Left colon (tissue), 2 donors: Measurements from ENCODE around the gene ACBD5. TPM values are rescaled to one million over a fixed set of nuclear protein-coding genes. Genes with fewer than 3 reads are reported as not detected.
"Not testable (repeated sequence)": the region's sequence is repeated elsewhere in the genome, so short reads cannot be mapped to it uniquely, and the experiment has no call there.

ENCODE experiments used
- ATAC-seq: fragments of 200-7000 bp; cut with Tn5 transposase; one replicate; pipeline ENCODE4 v1.9.1; 2020; ENCODE audit warnings: mild to moderate bottlenecking, moderate library complexity
- DNase-seq, 2 donors: peaks; one replicate each; pipeline ENCODE4 v3.0.0-alpha.2; 2020
- intact Hi-C, 2 donors: fragments of 100-400 bp; cut with DNase I in 1 of 2; cut with micrococcal nuclease in 1 of 2; formaldehyde crosslinking; loops; one replicate each; pipeline versions ENCODE4 v1.11.2 to v1.14.0; 2022; cut with DNase I, micrococcal nuclease
- total RNA-seq, 2 donors: library from RNA; stranded (reverse); fragmentation: NEBNext Ultra II Directional; extraction: Animal tissue kit (Norgen Biotek cat#: 25700); gene quantifications; one replicate each; pipeline ENCODE4 v1.2.1, GENCODE V29; 2021
- donor health status: DM: no; HTN: no; CAD: no.
- donor health status: DM: yes; HTN: yes; CAD: no.

Gene ACBD5
- total RNA-seq, 2 donors from 2014 or later, result 36.3 to 39.4 TPM

DNA sequence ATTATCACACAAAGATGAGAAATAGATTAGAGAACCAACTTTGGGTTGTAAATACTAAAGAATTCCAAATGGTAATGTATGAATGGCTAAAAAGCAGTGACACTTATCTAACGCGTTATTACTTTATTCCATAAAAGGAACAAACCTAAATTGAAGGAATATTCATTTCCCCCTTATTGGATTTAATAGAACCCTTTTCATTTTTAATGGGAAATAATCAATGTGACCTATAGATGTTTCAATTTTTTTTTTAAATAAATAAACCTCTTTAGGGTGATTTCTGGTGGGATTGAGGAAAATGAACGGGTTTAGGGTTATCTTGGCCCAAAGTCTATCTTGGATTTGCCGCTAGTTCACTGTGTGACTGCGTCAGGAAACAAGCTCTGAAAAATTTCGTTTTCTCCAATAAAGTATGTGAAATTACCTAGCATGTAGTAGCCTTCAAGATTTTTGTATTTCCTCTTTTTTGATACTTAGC, 1.9 kb upstream of the ACBD5 start:
- ATAC-seq, result no peak
- intact Hi-C loops, result no loop called here

GRCh38 chr10:27241652-27242472, 1.3 kb upstream of the ACBD5 start:
- ATAC-seq (peak; percentile 79), DNase-seq (peak; percentile 93 to 94)
- intact Hi-C loops, result no loop called here

More for the DNA sequence above, 1.9 kb upstream of the ACBD5 start:
- DNase-seq, result no peak

DNA sequence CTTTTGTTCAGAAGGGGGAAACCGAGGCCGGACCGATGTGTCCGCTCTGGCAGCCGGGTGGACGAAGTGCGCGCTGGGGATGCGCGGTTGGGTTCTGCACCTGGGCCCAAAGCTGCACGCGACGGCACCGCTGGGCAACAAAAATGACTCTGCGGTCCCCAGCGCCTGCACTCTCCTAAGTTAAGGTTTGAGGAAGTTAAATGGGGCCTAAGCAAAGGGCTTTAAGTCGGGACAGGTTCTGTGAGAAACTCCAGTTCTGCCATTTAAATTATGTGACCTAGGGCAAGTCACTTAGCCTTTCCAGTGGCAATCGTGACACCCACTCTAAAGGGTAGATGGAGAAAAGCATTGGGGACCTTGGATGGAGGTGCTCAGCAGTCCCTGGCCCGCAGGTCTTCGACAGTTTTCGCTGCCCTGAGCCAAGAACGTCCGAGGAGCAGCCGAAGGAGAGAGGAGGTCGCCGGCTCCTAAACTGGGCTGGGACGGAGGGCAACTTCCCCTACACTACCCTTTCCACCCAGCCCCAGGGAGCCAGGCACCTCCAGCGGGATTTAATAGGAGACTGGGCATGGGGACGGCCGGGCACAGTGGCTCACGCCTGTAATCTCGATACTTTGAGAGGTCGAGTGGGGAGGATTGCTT, 534 bp upstream of the ACBD5 start:
- DNase-seq (peak in 1 of 2 donors; percentile 47), ATAC-seq (peak; percentile 7)
- intact Hi-C loops, result no loop called here

DNA sequence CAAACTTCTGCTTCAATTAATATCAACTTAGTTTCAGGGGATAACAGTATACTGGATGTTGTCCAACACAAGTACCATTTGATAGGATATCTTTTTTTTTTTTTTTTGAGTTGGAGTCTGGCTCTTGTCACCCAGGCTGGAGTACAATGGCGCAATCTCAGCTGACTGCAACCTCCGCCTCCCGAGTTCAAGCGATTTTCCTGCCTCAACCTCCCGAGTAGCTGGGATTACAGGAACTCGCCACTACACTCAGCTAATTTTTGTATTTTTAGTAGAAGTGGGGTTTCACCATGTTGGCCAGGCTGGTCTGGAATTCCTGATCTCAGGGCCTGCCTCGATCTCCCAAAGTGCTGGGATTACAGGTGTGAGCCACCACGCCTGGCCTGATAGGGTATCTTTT, 3.1 kb downstream of the ACBD5 start:
- intact Hi-C loops, DNase-seq, ATAC-seq: not testable (repeated sequence)

- intact Hi-C loops, result not testable (repeated sequence)
Measured at GRCh38 chr10:27236589-27237128, 3.9 kb downstream of the ACBD5 start.

DNA sequence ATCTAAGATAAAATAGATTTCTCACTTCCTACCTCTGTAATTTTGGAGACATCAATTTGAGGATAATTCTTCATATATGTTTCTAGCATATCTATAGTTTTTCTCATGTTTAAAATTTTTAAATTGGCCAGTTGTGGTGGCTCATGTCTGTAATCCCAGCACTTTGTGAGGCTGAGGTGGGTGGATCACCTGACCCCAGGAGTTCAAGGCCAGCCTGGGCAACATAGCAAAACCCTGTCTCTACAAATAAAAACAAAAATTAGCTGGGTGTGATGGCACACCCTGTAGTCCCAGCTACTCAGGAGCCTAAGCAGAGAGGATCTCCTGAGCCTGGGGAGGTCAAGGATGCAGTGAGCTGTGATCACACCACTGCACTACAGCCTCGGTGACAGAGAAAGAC, 4.9 kb downstream of the ACBD5 start:
- DNase-seq (no peak), ATAC-seq (no peak)
- intact Hi-C loops, result no loop called here

More at GRCh38 chr10:27236589-27237128, 3.9 kb downstream of the ACBD5 start:
- ATAC-seq, DNase-seq: not testable (repeated sequence)

DNA sequence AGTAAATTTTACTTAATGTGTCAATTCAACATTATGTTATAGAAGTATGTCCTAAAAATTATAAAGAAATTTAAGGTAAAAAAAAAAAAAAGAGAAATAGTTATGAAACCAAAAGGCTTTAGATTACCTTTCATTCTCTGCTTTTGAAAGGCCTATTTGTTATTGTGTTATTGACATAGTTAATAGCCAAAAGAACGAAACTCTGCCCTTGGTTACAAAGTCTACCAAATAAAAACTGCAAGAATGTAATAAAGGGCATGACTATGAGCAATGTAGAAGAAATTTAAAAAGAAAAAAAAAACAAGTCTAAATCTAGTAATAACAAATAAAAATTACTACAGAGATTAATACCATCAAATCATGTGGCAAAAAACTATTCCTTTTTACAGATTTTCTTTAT, 10.6 kb downstream of the ACBD5 start:
- DNase-seq, result no peak
- ATAC-seq, result no peak
- intact Hi-C loops, result no loop called here

- intact Hi-C loops, result loop anchor here in 1 of 2 donors (10.0 kb wide), 1 partner anchor 139 kb away; no protein-coding TSS in a partner anchor
- DNase-seq (no peak), ATAC-seq (no peak)
Measured at GRCh38 chr10:27225642-27226257, 14.8 kb downstream of the ACBD5 start.

DNA sequence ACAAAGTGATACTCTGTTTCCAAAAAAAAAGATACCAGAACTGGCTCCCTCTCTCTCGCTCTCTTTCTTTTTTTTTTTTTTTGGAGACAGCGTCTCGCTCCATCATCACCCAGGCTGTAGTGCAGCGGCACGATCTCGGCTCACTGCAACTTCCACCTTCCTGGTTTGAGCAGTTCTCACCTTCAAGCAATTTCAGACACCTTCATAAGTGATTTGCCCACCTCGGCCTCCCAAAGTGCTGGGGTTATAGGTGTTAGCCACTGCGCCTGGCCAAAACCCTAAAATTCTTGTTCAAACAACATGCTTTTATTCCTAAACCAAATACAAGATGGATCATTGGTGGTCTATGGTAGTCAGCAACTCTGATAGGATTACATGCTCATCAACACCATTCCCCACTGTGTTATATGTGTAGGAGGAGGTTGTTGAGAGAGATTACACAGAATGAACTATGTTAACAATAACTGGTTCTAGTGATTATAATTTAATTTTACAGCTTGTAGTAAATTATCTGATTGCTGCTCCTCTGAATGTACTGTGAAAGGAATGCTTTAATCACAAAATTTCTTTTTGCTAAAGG, 15.5 kb downstream of the ACBD5 start:
- ATAC-seq (no peak), DNase-seq (no peak)
- intact Hi-C loops, result loop anchor here in 1 of 2 donors (10.0 kb wide), 1 partner anchor 140 kb away; no protein-coding TSS in a partner anchor

- DNase-seq (peak in 1 of 2 donors; percentile 53), ATAC-seq (peak; percentile 75)
- intact Hi-C loops, result loop anchor here in 1 of 2 donors (10.0 kb wide), 1 partner anchor 141 kb away; no protein-coding TSS in a partner anchor
Measured at GRCh38 chr10:27223964-27224363, 16.6 kb downstream of the ACBD5 start.

DNA sequence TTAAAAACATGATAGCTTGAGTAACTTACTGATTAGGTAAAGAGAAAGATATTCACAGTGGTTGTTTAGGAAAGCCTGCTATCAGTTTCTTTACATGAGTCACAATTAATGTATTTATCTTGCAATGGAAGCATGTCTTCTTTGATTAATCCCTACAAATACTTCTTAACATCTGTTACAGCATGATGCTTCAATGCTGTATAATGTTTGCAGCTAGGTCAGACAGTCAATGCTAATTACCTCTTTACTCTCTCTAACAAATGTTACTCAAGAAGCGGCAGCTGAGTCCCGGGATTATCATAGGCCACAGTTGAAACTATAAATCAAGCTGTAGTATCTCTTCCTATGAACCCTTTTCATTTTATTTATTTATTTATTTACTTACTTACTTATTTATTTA, 33.2 kb downstream of the ACBD5 start:
- DNase-seq (no peak), ATAC-seq (no peak)
- intact Hi-C loops, result no loop called here

GRCh38 chr10:27203806-27204205, 36.8 kb downstream of the ACBD5 start:
- no peak for ATAC-seq
- intact Hi-C loops, result no loop called here
- no peak for DNase-seq

- ATAC-seq (no peak), DNase-seq (no peak)
- intact Hi-C loops, result no loop called here
Measured at GRCh38 chr10:27197980-27198620, 42.5 kb downstream of the ACBD5 start.

- intact Hi-C loops, result no loop called here
- peak; percentile 31 for ATAC-seq
Measured at GRCh38 chr10:27192284-27192683, 48.3 kb downstream of the ACBD5 start.

DNA sequence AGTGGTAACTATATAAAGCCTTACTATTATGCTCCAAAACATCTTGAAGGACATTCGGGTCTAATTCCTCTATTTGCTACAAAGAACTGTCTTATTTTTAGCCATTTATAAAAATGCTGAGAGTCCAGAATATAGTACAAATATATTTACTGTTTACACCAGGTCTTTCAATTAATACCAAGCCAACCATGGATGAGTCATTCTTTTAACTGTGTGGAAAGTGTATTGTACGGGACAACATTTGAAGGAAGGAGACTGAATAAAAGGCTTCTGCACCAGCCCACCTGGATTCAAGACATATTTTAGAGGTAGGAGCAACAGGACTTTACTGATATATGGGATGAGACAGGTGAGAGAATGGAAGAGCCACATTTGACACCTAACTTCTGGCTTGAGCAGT, 50.1 kb downstream of the ACBD5 start:
- DNase-seq (no peak), ATAC-seq (no peak)
- intact Hi-C loops, result no loop called here

More at GRCh38 chr10:27192284-27192683, 48.3 kb downstream of the ACBD5 start:
- DNase-seq, result no peak

- DNase-seq (no peak), ATAC-seq (no peak)
- intact Hi-C loops, result no loop called here
Measured at GRCh38 chr10:27188897-27189296, 51.7 kb downstream of the ACBD5 start.

GRCh38 chr10:27188259-27188658, 52.3 kb downstream of the ACBD5 start:
- DNase-seq (no peak), ATAC-seq (no peak)
- intact Hi-C loops, result no loop called here

- ATAC-seq (no peak), DNase-seq (no peak)
- intact Hi-C loops, result no loop called here
Measured at GRCh38 chr10:27169849-27170248, 70.7 kb downstream of the ACBD5 start.
